Motor neuron (in vitro differentiated cells): ENCODE results near the gene FXYD6. TPM values are rescaled to one million over a fixed set of nuclear protein-coding genes. Genes with fewer than 3 reads are reported as not detected.
"Not testable (repeated sequence)": the region's sequence is repeated elsewhere in the genome, so short reads cannot be mapped to it uniquely, and the experiment has no call there.

Experiments
- ATAC-seq, 8 experiments: fragments of 200-7000 bp; cut with Tn5 transposase; replicated peaks in 6 of 8; 2 replicates each; pipeline ENCODE4 v1.8.0; 2021; ENCODE audit warnings: mild to moderate bottlenecking in 8 of 8, moderate library complexity in 8 of 8
- H3K27ac ChIP-seq, 2 donors: fragments of 250-450 bp; sonication (Bioruptor Pico); 2 replicates each; pipeline ENCODE4 v1.9.0; 2021; ENCODE audit warnings: antibody characterized with exemption in 2 of 2, mild to moderate bottlenecking in 2 of 2, moderate library complexity in 1 of 2
- H3K4me1 ChIP-seq, 2 donors: fragments of 250-450 bp; sonication (Bioruptor Pico); replicated peaks in 1 of 2; 2 replicates each; pipeline ENCODE4 v1.6.1; 2021; ENCODE audit warnings: antibody characterized with exemption in 2 of 2, mild to moderate bottlenecking in 2 of 2, moderate library complexity in 1 of 2
- H3K4me3 ChIP-seq, 5 donors: fragments of 250-450 bp; sonication (Bioruptor Pico); 2 replicates each; pipeline ENCODE4 v1.9.0; 2021; ENCODE audit warnings: antibody characterized with exemption in 5 of 5, mild to moderate bottlenecking in 5 of 5, moderate library complexity in 4 of 5
- WGBS, 10 experiments: fragments of 450-650 bp; shearing (Covaris generic); methylation state at CpG; one replicate each; pipeline ENCODE4 v1.0.0; 2022; 5-methylcytosine and 5-hydroxymethylcytosine counted together
- in situ Hi-C, 9 experiments: fragments of 400-800 bp; cut with MboI; loops; one replicate each; pipeline ENCODE4 v1.15.0; 2021; ENCODE audit warnings: low sequenced_read_pairs in 9 of 9, low pct_unique_long_range_greater_than_20kb in 2 of 9; ENCODE audit not compliant: unreplicated experiment in 9 of 9
- total RNA-seq, 8 experiments: library from RNA; unstranded; fragments of 300-600 nt; gene quantifications; 2 replicates each; pipeline versions ENCODE4 v1.2.3 to v1.2.4, GENCODE V29; 2022

Gene FXYD6
- total RNA-seq, 8 experiments from 2014 or later, result 0.18 to 230 (median 114) TPM

DNA sequence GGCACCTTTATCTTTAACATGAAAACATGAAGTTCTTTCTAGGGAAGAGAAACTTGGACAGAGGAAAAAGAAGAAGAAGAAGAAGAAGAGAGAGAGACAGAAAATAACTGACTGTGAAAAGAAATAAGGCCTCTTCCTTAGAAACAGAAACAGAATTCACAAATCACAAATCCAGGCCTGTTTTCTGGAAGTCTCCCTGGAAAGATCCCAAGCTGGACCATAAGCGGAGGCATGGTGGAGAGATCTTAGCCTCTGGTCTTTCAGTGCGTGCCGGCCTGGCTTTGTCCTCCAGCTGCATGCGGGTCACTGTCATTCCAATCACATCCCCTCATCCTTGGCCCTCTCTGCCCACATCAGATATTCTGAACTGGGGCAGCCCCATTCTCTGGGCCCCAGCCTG, 6.9 kb downstream of the FXYD6 start:
- 43 to 90% (median 82%) methylated on average over 1 to 4 of the region's 4 CpGs; no CpG with 5 or more reads in 5 of the 10 experiments for WGBS, 10 experiments
- peak in 2 of 8 experiments; percentile 35 to 40 for ATAC-seq
- Histone ChIP-seq H3K27ac (no peak overlapping the region), H3K4me1 (peaks cover 25 to 52% of the 10 kb centered on the region in 2 donors), H3K4me3 (no peak overlapping the region)
- in situ Hi-C loops, result no loop called here

DNA sequence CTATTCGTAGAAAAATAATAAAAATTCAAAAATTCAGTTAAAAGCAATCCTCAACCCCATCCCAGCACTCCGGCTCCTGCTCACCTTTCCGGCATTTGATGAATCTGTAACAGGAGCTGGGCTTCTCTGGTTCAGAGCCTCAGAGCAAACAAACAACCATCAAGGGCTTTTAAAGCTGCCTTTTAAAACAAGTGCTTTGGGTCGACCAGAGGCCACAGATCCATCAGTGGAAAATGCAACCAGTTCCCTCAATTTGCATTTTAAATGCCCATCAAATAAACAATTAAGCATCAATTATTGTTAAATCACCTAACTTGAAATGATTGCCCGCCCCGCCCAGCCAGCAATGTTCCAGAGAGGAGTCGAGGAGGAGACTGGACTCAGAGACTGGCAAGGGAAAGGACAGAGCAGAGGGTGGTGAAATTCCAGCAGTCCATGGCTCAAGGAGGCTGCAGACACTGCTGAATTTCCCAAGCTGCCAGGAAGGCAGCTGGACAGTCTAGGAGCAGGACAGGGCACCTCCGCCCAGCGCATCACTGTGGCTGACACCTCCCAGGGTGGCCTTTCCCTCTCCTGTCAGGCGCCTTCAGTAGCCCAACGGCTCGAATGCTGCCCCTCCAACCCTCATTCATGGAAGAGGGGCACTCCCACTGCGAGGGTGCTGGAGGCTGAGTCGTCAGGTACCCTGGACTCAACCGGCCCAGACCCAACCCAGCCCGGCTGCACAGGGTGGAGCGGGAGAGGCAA, 7.5 kb downstream of the FXYD6 start:
- Histone ChIP-seq H3K4me3 (no peak overlapping the region), H3K4me1 (peaks cover 20 to 46% of the 10 kb centered on the region in 2 donors), H3K27ac (no peak overlapping the region)
- 52 to 88% (median 73%) methylated on average over 1 to 16 of the region's 17 CpGs; no CpG with 5 or more reads in 1 of the 10 experiments for WGBS, 10 experiments
- in situ Hi-C loops, result no loop called here
- ATAC-seq, result peak; percentile 7 to 61 (median 48)

DNA sequence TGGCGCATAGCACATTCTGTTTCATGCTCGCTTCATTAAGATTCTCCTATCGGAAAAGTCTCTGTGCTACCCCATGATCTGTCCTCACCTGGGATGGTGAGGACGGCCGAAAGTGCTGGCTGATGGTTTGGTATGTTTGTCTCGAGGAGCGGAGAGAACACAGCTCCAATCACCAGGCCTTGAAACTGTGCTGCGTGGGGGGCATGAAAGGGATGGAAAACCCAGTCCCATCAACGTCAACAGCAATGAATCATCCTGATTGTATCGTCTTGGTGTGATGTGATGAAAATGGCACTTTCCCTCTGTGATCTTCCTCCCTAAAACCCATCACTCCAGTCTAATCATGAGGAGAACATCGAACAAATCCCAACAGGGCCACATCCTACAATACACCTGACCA, 8.4 kb downstream of the FXYD6 start:
- Histone ChIP-seq H3K27ac (no peak overlapping the region), H3K4me3 (no peak overlapping the region), H3K4me1 (peaks cover 18 to 37% of the 10 kb centered on the region in 2 donors)
- in situ Hi-C loops, result no loop called here
- WGBS, 10 experiments, result 20 to 100% (median 86%) methylated on average over 1 to 9 of the region's 11 CpGs; no CpG with 5 or more reads in 2 of the 10 experiments
- no peak for ATAC-seq

DNA sequence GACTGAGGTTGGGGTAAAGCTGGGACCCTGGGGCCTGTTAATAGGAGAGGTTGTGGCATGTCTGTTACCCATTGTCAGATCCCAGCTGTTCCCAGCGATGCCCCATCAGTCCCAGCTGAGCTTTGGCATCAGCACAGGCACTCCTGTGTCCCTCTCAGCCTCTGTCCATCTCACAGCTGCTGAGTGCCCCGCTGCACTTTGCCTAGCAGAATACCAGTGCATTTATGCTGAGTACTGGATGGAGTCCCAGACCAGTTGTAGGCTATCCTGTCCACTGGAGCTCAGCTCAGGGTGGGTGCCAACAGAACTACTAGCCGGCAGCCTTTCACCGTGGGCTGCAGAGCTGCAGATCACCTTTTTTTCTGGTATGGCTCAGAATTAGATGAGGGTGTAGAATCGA, 9.9 kb downstream of the FXYD6 start:
- ATAC-seq, result no peak
- Histone ChIP-seq H3K4me3 (no peak overlapping the region), H3K27ac (no peak overlapping the region), H3K4me1 (peaks cover 18 to 41% of the 10 kb centered on the region in 2 donors)
- in situ Hi-C loops, result no loop called here
- WGBS, 10 experiments, result 41 to 94% (median 82%) methylated on average over 2 to 4 of the region's 5 CpGs; no CpG with 5 or more reads in 5 of the 10 experiments

DNA sequence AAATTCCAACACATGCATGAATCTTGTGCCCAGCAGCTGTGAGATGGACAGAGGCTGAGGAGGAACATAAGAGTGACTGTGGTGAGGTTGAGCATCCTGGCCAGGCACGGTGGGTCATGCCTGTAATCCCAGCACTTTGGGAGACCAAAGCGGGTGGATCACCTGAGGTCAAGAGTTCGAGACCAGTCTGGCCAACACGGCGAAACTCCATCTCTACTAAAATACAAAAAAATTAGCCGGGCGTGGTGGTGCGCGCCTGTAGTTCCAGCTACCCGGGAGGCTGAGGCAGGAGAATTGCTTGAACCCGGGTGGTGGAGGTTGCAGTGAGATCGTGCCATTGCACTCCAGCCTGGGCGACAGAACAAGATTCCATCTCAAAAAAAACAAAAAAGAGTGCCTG, 10.9 kb downstream of the FXYD6 start:
- in situ Hi-C loops, ATAC-seq, H3K4me3 ChIP-seq: not testable (repeated sequence)

DNA sequence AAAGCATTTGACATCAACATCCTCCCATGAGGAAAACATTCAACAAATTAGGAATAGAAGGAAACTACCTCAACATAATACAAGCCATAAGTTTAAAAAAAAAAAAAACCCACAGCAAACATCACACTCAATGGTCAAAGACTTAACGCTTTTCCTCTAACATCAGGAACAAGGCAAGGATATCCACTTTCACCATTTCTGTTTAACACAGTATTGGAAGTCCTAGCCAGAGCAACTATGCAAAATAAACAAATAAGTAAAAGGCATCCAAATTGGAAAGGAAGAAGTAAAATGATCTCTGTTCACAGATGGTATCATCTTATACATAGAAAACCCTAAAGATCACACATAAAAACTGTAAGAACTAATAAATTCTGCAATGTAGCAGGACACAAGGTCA, 13.1 kb downstream of the FXYD6 start:
- in situ Hi-C loops, result no loop called here
- 60 to 100% (median 90%) methylated on average over 1 of the region's 1 CpG; no CpG with 5 or more reads in 1 of the 10 experiments for WGBS, 10 experiments
- H3K4me3 ChIP-seq, result no peak overlapping the region
- H3K4me1 ChIP-seq, result peaks cover 5 to 18% of the 10 kb centered on the region in 2 donors
- H3K27ac ChIP-seq, result no peak overlapping the region
- no peak for ATAC-seq

More for the DNA sequence above, 10.9 kb downstream of the FXYD6 start:
- 10 to 98% (median 81%) methylated on average over 2 to 11 of the region's 13 CpGs; no CpG with 5 or more reads in 2 of the 10 experiments for WGBS, 10 experiments
- H3K4me1 ChIP-seq, result peaks cover 18 to 37% of the 10 kb centered on the region in 2 donors
- H3K27ac ChIP-seq, result not testable (repeated sequence)

DNA sequence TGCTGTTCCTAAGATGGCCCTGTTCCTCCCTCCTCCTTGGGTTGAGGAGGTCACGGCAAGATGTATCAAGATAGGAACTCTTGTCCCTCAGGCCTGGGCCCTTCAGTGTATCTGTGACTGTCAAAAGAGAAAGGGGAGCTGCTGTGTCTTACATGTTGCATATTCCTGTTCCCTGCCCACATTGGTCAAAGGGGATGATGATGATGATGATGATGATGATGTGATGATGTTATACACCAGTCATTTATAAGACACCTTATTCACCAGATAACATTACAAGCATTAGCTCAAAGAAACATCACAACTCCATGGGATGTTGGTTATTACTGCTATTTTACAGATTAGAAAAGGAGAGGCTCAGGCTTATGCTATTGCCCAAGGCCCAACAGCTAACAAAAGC, 13.7 kb downstream of the FXYD6 start:
- WGBS, 10 experiments, result 100% methylated on average over 1 of the region's 1 CpG; no CpG with 5 or more reads in 9 of the 10 experiments
- Histone ChIP-seq H3K27ac (no peak overlapping the region), H3K4me3 (no peak overlapping the region), H3K4me1 (peaks cover 5 to 15% of the 10 kb centered on the region in 2 donors)
- ATAC-seq, result no peak
- in situ Hi-C loops, result no loop called here

DNA sequence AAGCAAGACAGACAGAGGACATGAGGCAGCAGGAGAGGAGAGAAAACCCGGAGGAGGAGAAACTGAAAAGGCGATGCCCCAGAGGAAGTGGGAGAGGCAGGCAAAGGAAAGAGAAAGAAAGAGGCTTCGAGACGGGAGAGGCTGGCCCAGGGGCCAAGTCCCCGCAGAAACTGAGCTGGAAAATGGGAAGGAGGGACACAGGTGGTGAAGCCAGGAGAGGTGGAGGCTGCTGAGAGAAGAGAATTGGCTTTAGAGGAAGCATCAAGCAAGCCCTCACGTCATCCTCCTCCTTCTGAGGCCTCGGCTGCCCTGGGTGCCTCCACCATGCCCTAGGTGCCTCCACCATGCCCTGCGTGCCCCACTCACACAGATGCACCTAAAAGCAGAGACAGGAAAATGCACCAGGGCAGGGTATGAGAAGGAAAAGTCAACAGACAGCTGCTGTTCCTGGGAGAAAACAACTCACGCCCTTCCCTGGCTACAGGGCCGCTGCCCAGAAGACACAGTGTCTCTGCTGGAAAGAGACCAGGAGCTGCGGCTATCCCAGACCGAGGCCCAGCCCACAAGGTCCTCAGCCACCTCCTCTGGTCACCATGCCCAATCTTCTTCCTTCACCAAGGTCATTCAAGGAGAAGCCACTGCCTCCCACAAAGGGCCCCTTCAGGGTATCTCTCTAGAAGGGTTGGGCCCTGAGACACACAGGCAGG, 14.3 kb downstream of the FXYD6 start:
- 42 to 86% (median 70%) methylated on average over 1 to 10 of the region's 12 CpGs; no CpG with 5 or more reads in 2 of the 10 experiments for WGBS, 10 experiments
- in situ Hi-C loops, result no loop called here
- H3K4me1 ChIP-seq, result peaks cover 5 to 15% of the 10 kb centered on the region in 2 donors
- H3K27ac ChIP-seq, result no peak overlapping the region
- H3K4me3 ChIP-seq, result no peak overlapping the region
- peak in 2 of 8 experiments; percentile 32 to 40 for ATAC-seq

DNA sequence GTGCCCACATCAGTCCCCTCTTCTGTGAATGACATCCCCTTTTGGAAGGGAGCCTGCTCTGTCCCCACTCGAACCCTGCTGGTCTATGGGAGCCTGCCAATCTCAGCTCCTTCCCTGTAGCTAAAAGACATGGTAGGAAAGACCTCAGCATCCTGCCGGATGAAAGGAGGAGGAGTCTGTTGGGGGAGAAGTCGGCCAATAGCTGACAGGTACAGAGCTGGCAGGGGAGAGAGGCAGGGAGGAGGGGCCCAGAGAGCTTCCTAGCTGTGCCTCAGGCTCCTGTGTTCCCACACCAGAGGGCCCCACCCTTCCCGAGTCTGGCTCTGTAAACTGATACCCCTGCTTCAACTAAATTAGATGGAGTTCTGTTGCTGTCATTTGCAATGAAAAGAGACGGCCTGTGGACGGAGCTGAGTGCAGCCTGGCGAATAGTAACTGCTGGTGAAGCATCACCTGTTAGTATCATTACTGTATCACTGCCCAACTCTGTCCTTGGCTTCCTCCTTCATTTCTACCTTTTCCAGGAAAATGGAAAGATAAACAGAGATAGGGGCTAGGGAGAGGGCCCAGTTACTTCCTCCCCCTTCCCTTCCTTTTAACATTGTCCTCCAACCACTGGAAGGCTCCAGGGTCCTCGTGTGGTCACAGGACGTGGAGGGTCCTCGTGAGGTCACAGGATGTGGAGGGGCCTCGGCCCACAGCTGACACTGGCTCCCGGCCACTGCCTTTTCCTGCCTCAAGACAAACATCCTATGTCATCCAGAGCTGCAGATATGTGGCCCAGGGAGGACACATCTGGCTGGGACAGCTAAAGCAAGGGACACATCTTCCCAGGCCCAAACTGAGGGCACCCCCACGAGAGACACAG, 15.1 kb downstream of the FXYD6 start:
- Histone ChIP-seq H3K4me1 (peaks cover 5 to 15% of the 10 kb centered on the region in 2 donors), H3K4me3 (no peak overlapping the region), H3K27ac (no peak overlapping the region)
- ATAC-seq, result peak; percentile 73 to 100 (median 87)
- in situ Hi-C loops, result no loop called here
- 10 to 37% (median 20%) methylated on average over 1 to 10 of the region's 13 CpGs; no CpG with 5 or more reads in 1 of the 10 experiments for WGBS, 10 experiments

DNA sequence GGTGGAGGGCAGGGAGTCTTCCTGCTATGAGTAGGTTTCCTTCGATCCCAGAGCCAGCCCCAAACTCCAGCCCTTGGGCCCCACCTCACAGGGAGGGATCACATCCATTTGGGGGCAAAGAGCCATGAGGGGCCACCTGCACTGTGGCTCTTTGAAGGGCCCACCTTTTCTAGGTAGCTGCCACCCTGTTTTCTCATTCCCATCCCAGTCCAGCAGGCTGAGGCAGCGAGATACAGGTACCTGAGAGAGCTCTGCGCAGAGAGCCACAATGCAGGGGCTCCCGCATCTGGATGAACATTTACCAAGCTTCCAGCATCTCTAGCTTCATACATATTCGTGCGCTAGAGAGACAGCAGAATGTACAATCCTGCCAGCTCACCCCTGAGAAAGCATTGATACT, 16.3 kb downstream of the FXYD6 start:
- peaks cover 5 to 15% of the 10 kb centered on the region in 2 donors for H3K4me1 ChIP-seq
- in situ Hi-C loops, result no loop called here
- ATAC-seq, result no peak
- no peak overlapping the region for H3K27ac ChIP-seq
- 0 to 100% (median 91%) methylated on average over 1 to 4 of the region's 6 CpGs; no CpG with 5 or more reads in 4 of the 10 experiments for WGBS, 10 experiments
- H3K4me3 ChIP-seq, result no peak overlapping the region

DNA sequence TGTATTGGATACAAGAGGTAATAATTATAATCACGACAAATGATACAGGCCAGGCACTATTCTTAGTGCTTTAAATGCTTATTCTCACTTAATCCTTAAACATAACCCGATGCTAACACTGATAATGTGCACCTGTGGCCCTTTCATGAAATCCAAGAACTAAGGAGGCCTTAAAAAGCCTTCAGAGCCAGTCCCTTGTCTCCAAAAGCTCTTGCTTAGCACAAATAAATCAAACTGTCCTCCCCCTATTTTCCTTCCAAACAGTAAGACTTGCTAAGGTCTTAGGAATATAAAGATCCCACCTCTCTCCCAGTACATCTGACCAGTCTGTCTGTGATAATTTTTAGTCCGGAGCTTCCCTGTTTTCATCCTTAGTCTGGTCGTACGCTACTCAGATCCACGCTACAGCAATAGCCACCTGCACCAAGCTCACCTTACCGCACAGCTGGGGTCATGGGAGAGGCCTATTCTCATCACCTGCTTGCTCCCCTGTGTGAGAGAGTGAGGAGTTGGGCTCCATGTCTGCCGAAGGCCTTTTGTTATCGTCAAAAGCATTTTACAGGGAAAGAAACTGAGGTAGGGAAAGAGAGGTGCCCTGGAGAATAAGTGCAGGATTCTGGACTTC, 16.9 kb downstream of the FXYD6 start:
- Histone ChIP-seq H3K4me3 (no peak overlapping the region), H3K4me1 (peaks cover 5 to 15% of the 10 kb centered on the region in 2 donors), H3K27ac (no peak overlapping the region)
- in situ Hi-C loops, result loop anchor here in 1 of 9 experiments (10.0 kb wide), 1 partner anchor 85 kb away; no protein-coding TSS in a partner anchor
- no peak for ATAC-seq
- 0 to 93% (median 60%) methylated on average over 1 to 5 of the region's 9 CpGs; no CpG with 5 or more reads in 1 of the 10 experiments for WGBS, 10 experiments

DNA sequence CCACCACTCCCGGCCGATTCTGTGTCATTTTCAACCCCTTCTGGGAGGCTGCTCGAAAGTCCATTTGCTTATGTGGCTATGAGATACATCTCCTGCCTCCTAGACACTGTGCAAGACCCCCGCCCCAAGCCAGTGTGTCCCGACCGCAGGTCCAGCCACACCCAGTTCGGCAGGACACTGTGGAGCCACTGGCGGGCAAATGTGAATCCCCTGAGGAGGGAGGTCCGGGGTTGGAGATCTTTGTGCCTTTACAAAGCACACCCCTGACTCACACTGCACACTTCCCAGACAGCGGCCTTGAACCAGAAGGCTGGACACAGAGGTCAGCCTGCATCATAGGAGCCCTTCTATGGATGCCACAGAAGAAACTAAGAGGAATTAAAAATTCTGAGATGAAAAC, 17.4 kb downstream of the FXYD6 start:
- Histone ChIP-seq H3K4me3 (no peak overlapping the region), H3K27ac (no peak overlapping the region), H3K4me1 (peaks cover 5 to 15% of the 10 kb centered on the region in 2 donors)
- ATAC-seq, result no peak
- in situ Hi-C loops, result loop anchor here in 1 of 9 experiments (10.0 kb wide), 1 partner anchor 86 kb away; no protein-coding TSS in a partner anchor
- WGBS, 10 experiments, result 13 to 93% (median 83%) methylated on average over 3 to 5 of the region's 10 CpGs; no CpG with 5 or more reads in 5 of the 10 experiments
